Gastroesophageal sphincter (tissue), 4 donors: ENCODE measurements around the gene ANK3. TPM values are rescaled to one million over a fixed set of nuclear protein-coding genes. Genes with fewer than 3 reads are reported as not detected.

Experiments used
- ATAC-seq: fragments of 150-250 bp; one replicate; pipeline ENCODE4 v1.9.1; 2016; ENCODE audit warnings: mild to moderate bottlenecking, moderate library complexity
- H3K27ac ChIP-seq, 4 donors: fragments of 200-600 bp; sonication (generic) in 3 of 4; 1 replicate in 3 of 4; 2 replicates in 1 of 4; pipeline ENCODE4 v1.5.1; 2016 to 2019
- H3K27me3 ChIP-seq: fragments of 200-600 bp; sonication (generic); one replicate; pipeline ENCODE4 v1.5.1; 2019
- H3K36me3 ChIP-seq, 2 donors: fragments of 200-600 bp; sonication (generic); one replicate each; pipeline ENCODE4 v1.5.1; 2019; ENCODE audit warnings: control low read depth in 1 of 2
- H3K4me1 ChIP-seq, 3 donors: fragments of 200-600 bp; sonication (generic); 1 replicate in 2 of 3; 2 replicates in 1 of 3; pipeline ENCODE4 v1.5.1; 2016 to 2019; ENCODE audit warnings: control low read depth in 2 of 3
- H3K4me3 ChIP-seq, 2 donors: fragments of 200-600 bp; sonication (generic); one replicate each; pipeline ENCODE4 v1.5.1; 2019; ENCODE audit warnings: mild to moderate bottlenecking in 1 of 2, moderate library complexity in 1 of 2
- H3K9me3 ChIP-seq, 3 donors: fragments of 200-600 bp; sonication (generic); one replicate each; pipeline ENCODE4 v1.5.1; 2017 to 2019; ENCODE audit warnings: control low read depth in 2 of 3
- CTCF ChIP-seq, 4 experiments: fragments of 200-600 bp in 2 of 4; fragments of 450-650 bp in 2 of 4; sonication (generic) in 1 of 4; IDR thresholded peaks; one replicate each; pipeline ENCODE4 v1.5.1; 2017 to 2019; ENCODE audit warnings: antibody characterized with exemption in 4 of 4, mild to moderate bottlenecking in 2 of 4, moderate library complexity in 2 of 4
- EP300 ChIP-seq: sonication (generic); formaldehyde crosslinking; IDR thresholded peaks from one replicate; pipeline ENCODE4 v1.6.1; 2017; ENCODE audit warnings: antibody characterized with exemption, mild to moderate bottlenecking
- POLR2A ChIP-seq, 2 donors: fragments of 450-650 bp; IDR thresholded peaks; one replicate each; pipeline ENCODE4 v1.6.1; 2017; ENCODE audit warnings: antibody characterized with exemption in 2 of 2, mild to moderate bottlenecking in 2 of 2, moderate library complexity in 1 of 2
- POLR2AphosphoS5 ChIP-seq: sonication (generic); formaldehyde crosslinking; IDR thresholded peaks from one replicate; pipeline ENCODE4 v1.6.1; 2017; ENCODE audit warnings: antibody characterized with exemption
- WGBS, 2 donors: methylation state at CpG; one replicate each; pipeline ENCODE4 v1.1.5; 2018; ENCODE audit warnings: low coverage in 1 of 2; 5-methylcytosine and 5-hydroxymethylcytosine counted together
- total RNA-seq, 4 donors: library from RNA; depleted of rRNA; stranded (reverse); fragments of >200 nt; gene quantifications; one replicate each; pipeline ENCODE4 v1.1.0, GENCODE V29; 2016

ANK3 gene
- total RNA-seq, 4 donors from 2014 or later: 21.1 to 61.5 (median 38.9) TPM

DNA sequence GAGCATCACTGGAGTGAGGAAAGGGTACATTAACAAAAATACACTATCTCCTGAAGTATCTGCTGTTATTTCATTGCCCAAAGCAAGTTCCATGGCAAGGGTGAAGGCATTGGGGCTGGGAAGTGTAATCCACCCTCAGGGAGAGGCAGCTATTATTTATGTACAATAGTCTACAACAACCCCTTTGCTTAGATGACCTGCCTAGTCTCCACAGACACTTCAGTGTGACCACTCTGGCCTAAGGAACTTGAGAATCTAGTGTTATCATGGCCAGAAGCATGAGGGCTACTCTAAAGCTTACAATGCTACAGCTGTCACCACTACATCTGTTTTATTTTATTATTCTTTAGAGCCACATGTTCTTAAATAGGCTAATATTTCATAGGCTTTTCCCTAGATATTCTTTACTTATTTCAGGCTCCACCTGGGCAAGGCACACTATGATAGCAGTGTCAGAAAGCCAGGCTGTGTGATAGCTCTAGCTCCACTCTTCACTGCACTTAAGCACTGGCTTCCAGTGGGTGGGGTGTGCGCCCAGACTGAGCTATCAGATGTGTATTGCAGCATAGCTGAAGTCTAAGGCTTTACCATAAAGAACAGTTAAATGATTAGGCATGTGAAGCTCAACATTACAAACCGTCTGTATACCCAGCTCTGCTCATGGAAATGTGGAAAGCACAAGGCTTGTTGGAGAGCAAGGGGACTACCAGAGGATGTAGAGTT, 366.4 kb downstream of the ANK3 start:
- no peak for TF ChIP-seq CTCF (IDR thresholded peaks at IDR 0.05)
- WGBS, 2 donors: no CpG with 5 or more reads among the region's 2 CpGs
- Histone ChIP-seq H3K36me3 (no peaks in the 10 kb centered on the region), H3K27ac (no peak overlapping the region), H3K9me3 (no peaks in the 10 kb centered on the region), H3K27me3 (no peaks in the 10 kb centered on the region), H3K4me3 (no peak overlapping the region), H3K4me1 (no peaks in the 10 kb centered on the region)
- no peak for ATAC-seq

DNA sequence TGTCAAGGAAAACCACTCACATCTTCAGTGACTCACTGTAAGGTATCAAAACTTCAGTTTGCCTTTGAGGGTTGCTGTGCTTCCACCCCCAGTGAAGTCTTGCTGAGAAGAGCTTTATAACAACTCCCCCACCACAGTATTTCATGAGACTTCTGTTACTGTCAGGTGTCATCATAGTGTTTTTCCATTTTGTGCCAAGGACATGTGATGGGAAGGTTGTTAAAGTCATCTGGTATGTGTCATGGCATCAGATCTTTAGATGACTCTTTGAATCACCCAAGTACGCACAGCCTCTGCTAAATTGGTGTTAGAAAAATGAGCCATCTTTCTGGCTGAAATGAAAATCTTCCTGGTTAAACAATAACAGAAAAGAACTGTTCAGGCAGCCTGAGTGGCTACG, 368.3 kb downstream of the ANK3 start:
- ATAC-seq: no peak
- no peaks in the 10 kb centered on the region for H3K9me3 ChIP-seq
- H3K4me3 ChIP-seq: no peak overlapping the region
- H3K4me1 ChIP-seq: no peaks in the 10 kb centered on the region
- WGBS, 2 donors: 80% methylated on average over 2 of the region's 2 CpGs; no CpG with 5 or more reads in 1 of the 2 donors
- no peak overlapping the region for H3K27ac ChIP-seq
- H3K27me3 ChIP-seq: no peaks in the 10 kb centered on the region
- no peak for TF ChIP-seq CTCF (IDR thresholded peaks at IDR 0.05)
- TF ChIP-seq POLR2A (IDR thresholded peaks at IDR 0.05): no peak
- no peak for TF ChIP-seq EP300
- TF ChIP-seq POLR2AphosphoS5: no peak
- no peaks in the 10 kb centered on the region for H3K36me3 ChIP-seq

DNA sequence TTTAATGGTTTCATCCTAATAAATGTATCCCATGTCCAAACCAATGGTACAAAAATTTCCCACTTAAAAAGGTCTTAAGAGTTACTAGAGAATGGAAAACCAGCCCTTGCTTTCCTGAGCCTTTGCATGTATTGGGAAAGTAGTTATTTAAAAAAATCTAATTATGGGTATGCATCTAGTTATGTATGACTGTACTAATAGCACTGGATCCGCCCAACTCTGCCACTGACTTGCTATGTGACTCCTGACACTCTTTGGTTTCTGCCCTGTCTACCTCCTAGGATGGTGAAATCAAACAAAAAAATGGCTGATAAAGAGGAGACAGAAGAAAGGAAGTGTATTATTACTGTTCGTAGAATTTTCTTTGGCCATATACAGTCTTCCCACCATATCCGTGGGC, 372.9 kb downstream of the ANK3 start:
- no peaks in the 10 kb centered on the region for H3K4me1 ChIP-seq
- H3K4me3 ChIP-seq: no peak overlapping the region
- no peaks in the 10 kb centered on the region for H3K36me3 ChIP-seq
- TF ChIP-seq POLR2A (IDR thresholded peaks at IDR 0.05) (no peak), POLR2AphosphoS5 (no peak), EP300 (no peak), CTCF (IDR thresholded peaks at IDR 0.05) (no peak)
- WGBS, 2 donors: 92 to 100% methylated on average over 2 to 3 of the region's 3 CpGs
- no peaks in the 10 kb centered on the region for H3K9me3 ChIP-seq
- ATAC-seq: no peak
- H3K27ac ChIP-seq: no peak overlapping the region
- H3K27me3 ChIP-seq: no peaks in the 10 kb centered on the region

GRCh38 chr10:60009710-60010383, 379.8 kb downstream of the ANK3 start:
- Histone ChIP-seq H3K27ac (no peak overlapping the region), H3K4me1 (no peaks in the 10 kb centered on the region), H3K27me3 (no peaks in the 10 kb centered on the region), H3K4me3 (no peak overlapping the region), H3K36me3 (no peaks in the 10 kb centered on the region), H3K9me3 (no peaks in the 10 kb centered on the region)
- 88 to 100% methylated on average over 1 to 2 of the region's 2 CpGs for WGBS, 2 donors
- TF ChIP-seq POLR2A (IDR thresholded peaks at IDR 0.05) (no peak), CTCF (IDR thresholded peaks at IDR 0.05) (no peak), POLR2AphosphoS5 (no peak), EP300 (no peak)
- ATAC-seq: no peak

GRCh38 chr10:60009276-60009675, 380.4 kb downstream of the ANK3 start:
- 72% methylated on average over 2 of the region's 2 CpGs; no CpG with 5 or more reads in 1 of the 2 donors for WGBS, 2 donors
- Histone ChIP-seq H3K4me3 (no peak overlapping the region), H3K36me3 (no peaks in the 10 kb centered on the region), H3K27me3 (no peaks in the 10 kb centered on the region), H3K27ac (no peak overlapping the region), H3K4me1 (no peaks in the 10 kb centered on the region), H3K9me3 (no peaks in the 10 kb centered on the region)
- TF ChIP-seq CTCF (IDR thresholded peaks at IDR 0.05) (no peak), EP300 (no peak), POLR2AphosphoS5 (no peak), POLR2A (IDR thresholded peaks at IDR 0.05) (no peak)
- ATAC-seq: no peak
